Measurements from ENCODE around the gene RFX3.

RFX3 gene

DNA sequence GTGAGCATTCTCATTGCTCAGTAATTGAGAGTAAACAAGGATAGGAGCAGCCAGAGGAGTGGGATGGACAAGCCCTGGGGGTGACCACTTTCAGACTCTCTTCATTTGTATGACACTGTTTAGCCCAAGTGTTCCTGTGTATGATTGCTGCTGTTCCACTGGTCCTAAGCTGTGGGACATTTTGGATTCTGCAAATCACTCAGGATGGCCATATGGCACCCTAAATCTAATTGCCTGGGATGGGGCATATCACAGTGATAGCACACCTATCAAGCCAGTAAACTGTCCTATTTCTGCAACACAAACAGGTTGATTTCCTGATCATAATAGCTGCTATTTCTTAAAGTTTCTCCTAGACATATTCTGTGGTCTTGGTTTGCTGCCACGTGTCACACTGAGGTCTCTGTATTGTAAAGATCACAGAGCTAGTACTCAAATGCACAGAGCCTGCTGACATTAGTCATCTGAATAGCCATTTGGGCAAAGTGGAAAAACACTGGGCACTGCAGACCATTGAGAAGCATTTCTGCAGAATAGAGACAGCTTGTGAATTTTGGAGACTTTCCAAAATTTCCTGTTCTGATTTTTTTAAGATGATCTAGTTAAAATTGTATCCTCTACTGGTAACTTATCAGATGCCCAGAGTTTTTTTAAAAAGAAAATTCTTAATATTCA is 320.2 kb downstream of the RFX3 start:
- WGBS, 2 experiments: 79 to 83% methylated on average over 1 of the region's 1 CpG
- Histone ChIP-seq H3K9me3 (ENCODE audit: control insufficient read depth, low read length) (no peaks in the 10 kb centered on the region), H3K27me3 (ENCODE audit: control insufficient read depth, insufficient read depth, low read length, poor library complexity, severe bottlenecking) (no peaks in the 10 kb centered on the region), H3K27ac (ENCODE audit: insufficient read depth, low read depth, low read length, poor library complexity, severe bottlenecking) (no peak overlapping the region), H3K36me3 (ENCODE audit: control insufficient read depth, insufficient read depth, low read length) (no peaks in the 10 kb centered on the region), H3K4me1 (ENCODE audit: control insufficient read depth, insufficient read depth, low read length) (no peaks in the 10 kb centered on the region), H3K4me3 (ENCODE audit: insufficient read depth, low read depth, low read length) (no peak overlapping the region)

DNA sequence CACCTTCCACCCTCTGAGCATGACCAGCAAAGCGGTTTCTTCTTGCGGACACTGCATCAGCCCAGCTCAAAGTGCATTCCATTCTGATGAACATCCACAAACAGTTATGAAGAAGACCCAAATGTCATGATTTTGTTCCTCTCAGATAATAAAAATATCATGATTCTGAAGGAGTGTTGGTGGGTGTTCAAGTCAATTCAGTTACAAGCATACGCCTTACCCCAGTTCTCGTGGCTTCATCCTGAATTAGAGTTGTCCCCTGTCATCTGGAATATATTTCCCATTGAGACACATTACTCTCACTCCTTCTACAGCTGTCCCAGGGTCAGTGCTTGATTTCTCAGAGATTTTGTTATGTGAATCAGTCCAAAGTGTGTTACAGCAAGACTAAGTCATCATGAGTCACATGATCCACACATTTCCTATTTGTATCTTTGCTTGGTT is 325.4 kb downstream of the RFX3 start:
- Histone ChIP-seq H3K27me3 (ENCODE audit: control insufficient read depth, insufficient read depth, low read length, poor library complexity, severe bottlenecking) (no peaks in the 10 kb centered on the region), H3K4me1 (ENCODE audit: control insufficient read depth, insufficient read depth, low read length) (no peaks in the 10 kb centered on the region), H3K27ac (ENCODE audit: insufficient read depth, low read depth, low read length, poor library complexity, severe bottlenecking) (no peak overlapping the region), H3K4me3 (ENCODE audit: insufficient read depth, low read depth, low read length) (no peak overlapping the region), H3K36me3 (ENCODE audit: control insufficient read depth, insufficient read depth, low read length) (no peaks in the 10 kb centered on the region), H3K9me3 (ENCODE audit: control insufficient read depth, low read length) (no peaks in the 10 kb centered on the region)
- WGBS, 2 experiments: 90 to 92% methylated on average over 4 of the region's 4 CpGs

DNA sequence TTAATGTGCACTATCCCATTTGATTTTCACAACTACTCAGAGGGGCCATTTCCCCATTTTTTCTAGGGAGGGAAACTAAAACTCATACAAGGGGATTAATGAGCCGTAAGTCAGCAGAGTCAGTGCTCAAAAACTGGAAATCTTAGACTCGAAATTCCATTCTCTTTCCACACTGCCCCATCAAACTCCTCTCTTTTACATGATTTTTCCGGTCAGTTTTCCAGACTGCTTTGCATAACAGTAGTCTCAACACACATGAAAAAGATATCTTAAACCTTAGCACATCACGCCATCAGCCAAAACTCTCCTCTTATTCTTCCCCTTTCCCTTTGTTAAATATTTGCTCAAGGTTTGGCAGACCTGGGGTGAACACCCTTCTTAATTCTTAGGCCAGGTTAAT is 332.0 kb downstream of the RFX3 start:
- Histone ChIP-seq H3K4me1 (ENCODE audit: control insufficient read depth, insufficient read depth, low read length) (no peaks in the 10 kb centered on the region), H3K9me3 (ENCODE audit: control insufficient read depth, low read length) (no peaks in the 10 kb centered on the region), H3K36me3 (ENCODE audit: control insufficient read depth, insufficient read depth, low read length) (no peaks in the 10 kb centered on the region), H3K27ac (ENCODE audit: insufficient read depth, low read depth, low read length, poor library complexity, severe bottlenecking) (no peak overlapping the region), H3K4me3 (ENCODE audit: insufficient read depth, low read depth, low read length) (no peak overlapping the region), H3K27me3 (ENCODE audit: control insufficient read depth, insufficient read depth, low read length, poor library complexity, severe bottlenecking) (no peaks in the 10 kb centered on the region)
- WGBS, 2 experiments: 92% methylated on average over 4 of the region's 4 CpGs

DNA sequence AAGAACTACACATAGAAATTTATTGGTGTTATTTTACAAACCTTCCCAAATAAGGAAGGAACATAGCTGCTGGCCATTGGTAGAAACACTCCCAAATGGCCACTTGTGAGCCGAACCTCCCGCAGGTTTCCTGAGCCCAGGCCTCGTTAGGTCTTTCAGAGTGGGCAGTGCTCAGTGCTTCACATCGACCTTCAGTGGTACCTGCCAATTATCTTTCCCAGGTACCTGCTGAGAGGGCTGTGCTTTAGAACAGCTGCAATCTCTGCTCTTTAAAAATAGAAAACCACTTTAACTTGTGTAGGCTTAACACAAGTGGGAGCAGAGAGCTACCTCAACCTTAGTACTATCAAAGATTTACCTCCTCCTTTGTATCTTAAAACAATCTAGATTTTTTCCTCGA is 334.1 kb downstream of the RFX3 start:
- no peak overlapping the region for H3K27ac ChIP-seq (ENCODE audit: insufficient read depth, low read depth, low read length, poor library complexity, severe bottlenecking)
- no peaks in the 10 kb centered on the region for H3K9me3 ChIP-seq (ENCODE audit: control insufficient read depth, low read length)
- H3K4me3 ChIP-seq (ENCODE audit: insufficient read depth, low read depth, low read length): no peak overlapping the region
- WGBS, 2 experiments: 75 to 81% methylated on average over 4 to 5 of the region's 5 CpGs
- H3K27me3 ChIP-seq (ENCODE audit: control insufficient read depth, insufficient read depth, low read length, poor library complexity, severe bottlenecking): no peaks in the 10 kb centered on the region
- no peaks in the 10 kb centered on the region for H3K4me1 ChIP-seq (ENCODE audit: control insufficient read depth, insufficient read depth, low read length)
- H3K36me3 ChIP-seq (ENCODE audit: control insufficient read depth, insufficient read depth, low read length): no peaks in the 10 kb centered on the region

DNA sequence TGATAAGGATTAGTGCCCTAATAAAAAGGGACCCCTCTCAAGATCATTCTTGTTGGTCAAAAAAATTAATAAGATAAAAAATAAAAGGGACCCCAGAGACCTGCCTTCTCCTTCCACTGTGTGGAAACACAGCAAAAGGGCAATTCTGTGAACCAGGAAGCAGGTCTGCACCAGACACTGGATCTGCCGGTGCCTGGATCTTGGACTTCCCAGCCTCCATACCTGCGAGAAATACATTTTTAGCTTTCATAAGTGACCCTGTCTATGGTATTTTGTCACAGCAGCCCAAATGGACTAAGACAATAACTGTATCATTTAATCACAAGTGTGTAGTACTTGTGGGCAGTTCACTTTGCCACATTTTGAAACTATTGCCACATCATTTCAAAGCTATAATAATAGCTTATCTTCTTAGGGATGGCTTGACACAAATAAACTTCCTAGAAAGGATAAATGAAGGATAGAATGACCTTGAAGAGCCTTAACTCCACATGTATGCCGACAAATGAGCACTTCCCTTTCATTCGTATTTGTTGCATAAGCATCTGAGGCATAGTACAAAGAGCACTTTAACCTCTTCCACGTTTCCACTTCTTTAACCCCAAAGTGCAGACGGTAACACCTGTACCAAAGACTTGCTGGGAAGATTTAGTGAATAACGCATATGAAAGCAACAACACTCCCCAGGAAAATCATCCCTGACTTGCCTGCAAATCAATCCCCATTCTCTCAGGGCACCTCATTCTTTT is 336.5 kb downstream of the RFX3 start:
- Histone ChIP-seq H3K4me3 (ENCODE audit: insufficient read depth, low read depth, low read length) (no peak overlapping the region), H3K36me3 (ENCODE audit: control insufficient read depth, insufficient read depth, low read length) (no peaks in the 10 kb centered on the region), H3K4me1 (ENCODE audit: control insufficient read depth, insufficient read depth, low read length) (no peaks in the 10 kb centered on the region), H3K27me3 (ENCODE audit: control insufficient read depth, insufficient read depth, low read length, poor library complexity, severe bottlenecking) (no peaks in the 10 kb centered on the region), H3K9me3 (ENCODE audit: control insufficient read depth, low read length) (no peaks in the 10 kb centered on the region), H3K27ac (ENCODE audit: insufficient read depth, low read depth, low read length, poor library complexity, severe bottlenecking) (no peak overlapping the region)
- WGBS, 2 experiments: 86 to 90% methylated on average over 7 of the region's 7 CpGs

DNA sequence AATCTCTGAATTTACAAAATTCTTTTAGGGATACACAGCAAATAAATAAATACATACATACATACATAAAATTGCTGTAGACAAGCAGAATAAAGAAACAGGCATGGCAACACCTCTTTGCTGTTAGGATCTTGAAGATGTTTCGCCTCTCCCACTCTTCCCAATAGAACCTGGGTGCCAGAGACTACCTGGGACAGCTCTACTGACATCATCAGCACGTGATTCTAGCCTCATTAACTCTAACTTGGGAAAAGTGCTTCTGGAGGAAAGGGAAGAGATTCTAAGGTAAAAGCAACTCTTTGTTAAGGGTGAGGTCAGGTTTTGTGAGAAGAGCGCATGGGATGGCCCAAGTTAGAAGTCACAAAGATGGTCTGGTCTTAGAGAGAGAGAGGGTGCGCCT is 339.1 kb downstream of the RFX3 start:
- H3K27me3 ChIP-seq (ENCODE audit: control insufficient read depth, insufficient read depth, low read length, poor library complexity, severe bottlenecking): peaks cover 8% of the 10 kb centered on the region
- no peak overlapping the region for H3K27ac ChIP-seq (ENCODE audit: insufficient read depth, low read depth, low read length, poor library complexity, severe bottlenecking)
- H3K36me3 ChIP-seq (ENCODE audit: control insufficient read depth, insufficient read depth, low read length): no peaks in the 10 kb centered on the region
- no peaks in the 10 kb centered on the region for H3K9me3 ChIP-seq (ENCODE audit: control insufficient read depth, low read length)
- no peak overlapping the region for H3K4me3 ChIP-seq (ENCODE audit: insufficient read depth, low read depth, low read length)
- no peaks in the 10 kb centered on the region for H3K4me1 ChIP-seq (ENCODE audit: control insufficient read depth, insufficient read depth, low read length)
- WGBS, 2 experiments: 83 to 87% methylated on average over 4 of the region's 4 CpGs

DNA sequence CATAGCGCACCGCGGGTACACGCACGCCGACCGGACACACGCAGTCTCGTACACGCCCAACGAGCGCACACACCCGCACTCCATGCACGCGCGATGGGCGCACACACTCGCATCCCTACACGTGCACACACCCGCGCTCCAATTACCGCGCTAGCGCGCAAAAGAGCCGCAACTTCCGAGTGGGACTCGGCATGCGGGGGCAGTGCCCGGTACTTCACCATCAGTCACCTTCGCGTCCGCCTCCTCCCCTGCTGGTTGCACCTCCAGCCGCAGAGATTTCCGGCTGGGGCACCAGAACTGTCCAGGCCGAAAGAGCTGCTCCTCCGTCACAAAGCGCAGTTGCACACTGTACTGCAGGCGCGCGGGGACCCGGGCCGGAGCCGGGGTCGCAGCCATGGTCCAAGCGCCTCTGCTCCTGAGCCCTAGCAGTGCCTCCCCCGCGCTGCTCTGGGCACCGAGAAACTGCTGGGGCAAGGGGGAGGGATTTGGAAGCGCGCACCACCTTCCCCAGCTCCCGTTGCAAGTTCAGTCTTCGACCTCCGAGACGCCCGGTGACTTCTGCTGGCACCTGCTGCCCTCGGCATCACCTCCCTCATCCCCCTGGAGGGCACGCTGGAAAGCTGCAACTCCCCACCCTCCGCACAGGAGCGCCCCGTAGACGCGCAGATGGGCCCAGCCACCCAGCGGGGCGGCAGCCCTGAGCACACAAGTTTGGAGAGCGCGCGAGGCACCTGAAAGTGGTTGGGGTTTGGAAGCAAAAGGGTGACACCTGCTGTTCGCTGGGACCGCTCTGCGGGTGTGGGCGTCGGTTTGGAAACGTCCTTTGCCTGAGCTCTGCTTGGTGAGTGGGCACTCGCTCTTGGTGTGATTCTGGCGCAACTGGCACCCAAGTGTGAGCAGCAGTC is 344.5 kb downstream of the RFX3 start:
- Histone ChIP-seq H3K4me1 (ENCODE audit: control insufficient read depth, insufficient read depth, low read length) (no peaks in the 10 kb centered on the region), H3K36me3 (ENCODE audit: control insufficient read depth, insufficient read depth, low read length) (no peaks in the 10 kb centered on the region), H3K9me3 (ENCODE audit: control insufficient read depth, low read length) (no peaks in the 10 kb centered on the region), H3K4me3 (ENCODE audit: insufficient read depth, low read depth, low read length) (peak overlapping the region; percentile 35), H3K27ac (ENCODE audit: insufficient read depth, low read depth, low read length, poor library complexity, severe bottlenecking) (no peak overlapping the region), H3K27me3 (ENCODE audit: control insufficient read depth, insufficient read depth, low read length, poor library complexity, severe bottlenecking) (peaks cover 29% of the 10 kb centered on the region)
- 45 to 46% methylated on average over 76 of the region's 76 CpGs for WGBS, 2 experiments

DNA sequence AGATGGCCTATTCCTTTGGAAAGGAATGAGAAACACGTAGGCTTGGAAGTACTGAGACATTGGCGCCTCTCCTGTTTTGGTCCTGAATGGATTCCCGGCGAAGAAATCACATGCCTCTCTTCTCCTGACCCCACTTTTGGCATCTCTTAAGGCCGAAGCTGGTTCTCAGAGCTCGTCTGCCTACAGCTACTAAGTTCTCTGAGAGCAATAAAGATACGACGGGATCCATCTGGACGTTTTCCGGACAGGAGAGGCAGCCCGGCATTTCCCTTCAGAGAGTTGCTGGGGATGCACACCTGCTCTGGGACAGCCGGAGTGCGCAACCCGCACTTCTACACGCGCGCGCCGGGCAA is 345.1 kb downstream of the RFX3 start:
- H3K27ac ChIP-seq (ENCODE audit: insufficient read depth, low read depth, low read length, poor library complexity, severe bottlenecking): no peak overlapping the region
- 94% methylated on average over 19 of the region's 19 CpGs for WGBS, 2 experiments
- no peaks in the 10 kb centered on the region for H3K36me3 ChIP-seq (ENCODE audit: control insufficient read depth, insufficient read depth, low read length)
- peaks cover 29% of the 10 kb centered on the region for H3K27me3 ChIP-seq (ENCODE audit: control insufficient read depth, insufficient read depth, low read length, poor library complexity, severe bottlenecking)
- H3K4me1 ChIP-seq (ENCODE audit: control insufficient read depth, insufficient read depth, low read length): no peaks in the 10 kb centered on the region
- no peaks in the 10 kb centered on the region for H3K9me3 ChIP-seq (ENCODE audit: control insufficient read depth, low read length)
- no peak overlapping the region for H3K4me3 ChIP-seq (ENCODE audit: insufficient read depth, low read depth, low read length)

DNA sequence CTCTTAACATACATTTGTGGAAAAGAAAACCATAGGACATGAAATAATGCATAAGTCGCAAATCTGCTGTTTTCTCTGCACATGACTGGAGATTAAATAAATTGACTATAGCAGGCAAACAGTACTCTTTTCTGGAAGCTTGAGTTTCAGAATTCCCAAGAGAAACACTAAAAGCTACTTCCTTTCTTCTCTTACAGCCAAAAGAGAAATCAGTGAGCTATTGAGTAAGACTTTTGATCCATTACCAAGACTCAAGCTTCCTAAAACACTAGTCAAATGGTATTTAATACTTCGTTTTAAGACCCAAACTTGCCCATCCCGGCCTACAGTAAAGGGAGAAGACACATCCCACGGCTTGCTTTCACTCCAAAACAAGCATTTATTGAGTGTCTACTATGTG is 346.1 kb downstream of the RFX3 start:
- Histone ChIP-seq H3K36me3 (ENCODE audit: control insufficient read depth, insufficient read depth, low read length) (no peaks in the 10 kb centered on the region), H3K27ac (ENCODE audit: insufficient read depth, low read depth, low read length, poor library complexity, severe bottlenecking) (no peak overlapping the region), H3K4me1 (ENCODE audit: control insufficient read depth, insufficient read depth, low read length) (no peaks in the 10 kb centered on the region), H3K9me3 (ENCODE audit: control insufficient read depth, low read length) (no peaks in the 10 kb centered on the region), H3K4me3 (ENCODE audit: insufficient read depth, low read depth, low read length) (no peak overlapping the region), H3K27me3 (ENCODE audit: control insufficient read depth, insufficient read depth, low read length, poor library complexity, severe bottlenecking) (peaks cover 29% of the 10 kb centered on the region)
- 95% methylated on average over 4 of the region's 4 CpGs for WGBS, 2 experiments

DNA sequence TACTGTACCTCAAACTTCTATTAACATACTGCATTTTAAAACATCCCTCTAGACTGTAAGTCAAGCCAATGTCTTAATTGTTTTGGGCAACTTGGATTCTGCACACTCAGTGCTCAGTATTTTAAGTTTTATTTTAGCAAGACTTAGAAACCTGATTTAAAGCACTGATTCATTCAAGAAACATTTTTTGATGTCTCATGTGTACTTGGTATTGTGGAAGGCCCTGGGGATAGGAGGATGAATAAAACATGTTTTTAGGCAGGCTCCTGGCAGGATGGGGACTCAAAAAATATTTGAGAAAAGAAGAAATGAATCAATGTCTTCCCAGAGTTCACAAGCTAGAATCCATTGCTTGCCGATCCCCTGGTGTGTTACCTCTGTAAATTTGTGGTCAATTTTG is 347.9 kb downstream of the RFX3 start:
- Histone ChIP-seq H3K4me1 (ENCODE audit: control insufficient read depth, insufficient read depth, low read length) (no peaks in the 10 kb centered on the region), H3K9me3 (ENCODE audit: control insufficient read depth, low read length) (no peaks in the 10 kb centered on the region), H3K4me3 (ENCODE audit: insufficient read depth, low read depth, low read length) (no peak overlapping the region), H3K27me3 (ENCODE audit: control insufficient read depth, insufficient read depth, low read length, poor library complexity, severe bottlenecking) (peaks cover 29% of the 10 kb centered on the region), H3K27ac (ENCODE audit: insufficient read depth, low read depth, low read length, poor library complexity, severe bottlenecking) (no peak overlapping the region), H3K36me3 (ENCODE audit: control insufficient read depth, insufficient read depth, low read length) (no peaks in the 10 kb centered on the region)
- WGBS, 2 experiments: 94 to 100% methylated on average over 1 of the region's 1 CpG
